ENCODE measurements around the gene SGSM2. TPM values are rescaled to one million over a fixed set of nuclear protein-coding genes. Genes with fewer than 3 reads are reported as not detected.
A peak's percentile ranks its signal among the peaks of the same experiment; 100 is the strongest.

Gene SGSM2
- total and polyA plus RNA-seq, 12 donors, result 16.3 to 393 (median 52.9) TPM

GRCh38 chr17:2363851-2364762 lies 26.8 kb downstream of the SGSM2 start:
- H3K9me3 ChIP-seq (replicated peaks in 1 of 3), result no peaks in the 10 kb centered on the region
- H3K27ac ChIP-seq, result no peak overlapping the region
- 75 to 97% (median 81%) methylated on average over 3 to 26 of the region's 26 CpGs for WGBS, 4 donors
- H3K4me1 ChIP-seq (replicated peaks in 1 of 2), result peaks cover 0 to 6% of the 10 kb centered on the region in 2 donors
- H3K4me3 ChIP-seq, result no peak overlapping the region
- no peaks in the 10 kb centered on the region for H3K27me3 ChIP-seq
- TF ChIP-seq, protein P1, sequence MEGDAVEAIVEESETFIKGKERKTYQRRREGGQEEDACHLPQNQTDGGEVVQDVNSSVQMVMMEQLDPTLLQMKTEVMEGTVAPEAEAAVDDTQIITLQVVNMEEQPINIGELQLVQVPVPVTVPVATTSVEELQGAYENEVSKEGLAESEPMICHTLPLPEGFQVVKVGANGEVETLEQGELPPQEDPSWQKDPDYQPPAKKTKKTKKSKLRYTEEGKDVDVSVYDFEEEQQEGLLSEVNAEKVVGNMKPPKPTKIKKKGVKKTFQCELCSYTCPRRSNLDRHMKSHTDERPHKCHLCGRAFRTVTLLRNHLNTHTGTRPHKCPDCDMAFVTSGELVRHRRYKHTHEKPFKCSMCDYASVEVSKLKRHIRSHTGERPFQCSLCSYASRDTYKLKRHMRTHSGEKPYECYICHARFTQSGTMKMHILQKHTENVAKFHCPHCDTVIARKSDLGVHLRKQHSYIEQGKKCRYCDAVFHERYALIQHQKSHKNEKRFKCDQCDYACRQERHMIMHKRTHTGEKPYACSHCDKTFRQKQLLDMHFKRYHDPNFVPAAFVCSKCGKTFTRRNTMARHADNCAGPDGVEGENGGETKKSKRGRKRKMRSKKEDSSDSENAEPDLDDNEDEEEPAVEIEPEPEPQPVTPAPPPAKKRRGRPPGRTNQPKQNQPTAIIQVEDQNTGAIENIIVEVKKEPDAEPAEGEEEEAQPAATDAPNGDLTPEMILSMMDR (IDR thresholded peaks at IDR 0.05), result no peak
- no peak for TF ChIP-seq POLR2A (IDR thresholded peaks at IDR 0.05)
- H3K36me3 ChIP-seq (replicated peaks in 1 of 2), result peaks cover 0 to 39% of the 10 kb centered on the region in 2 donors
- no peak for DNase-seq
- intact Hi-C loops (cut with DNase I), result no loop called here

DNA sequence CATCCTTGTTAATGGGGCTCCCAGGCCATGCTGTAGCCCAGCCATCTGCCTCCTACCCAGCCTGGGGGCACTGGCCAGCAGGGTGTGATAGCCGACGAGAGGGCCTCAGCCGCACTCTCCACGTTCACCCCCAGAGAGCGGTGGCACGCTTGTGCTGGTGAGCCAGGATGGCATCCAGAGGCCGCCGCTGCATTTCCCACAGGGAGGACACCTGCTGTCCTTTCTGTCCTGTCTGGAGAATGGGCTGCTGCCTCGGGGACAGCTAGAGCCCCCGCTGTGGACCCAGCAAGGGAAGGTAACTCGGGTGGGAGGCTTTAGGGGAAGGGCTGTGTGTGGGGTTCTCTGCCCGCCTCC lies 27.4 kb downstream of the SGSM2 start:
- Histone ChIP-seq H3K36me3 (replicated peaks in 1 of 2) (peaks cover 0 to 39% of the 10 kb centered on the region in 2 donors), H3K27me3 (no peaks in the 10 kb centered on the region), H3K27ac (no peak overlapping the region), H3K9me3 (replicated peaks in 1 of 3) (no peaks in the 10 kb centered on the region), H3K4me1 (replicated peaks in 1 of 2) (peaks cover 0 to under 1% of the 10 kb centered on the region in 2 donors), H3K4me3 (no peak overlapping the region)
- no peak for DNase-seq
- intact Hi-C loops (cut with DNase I), result no loop called here
- WGBS, 4 donors, result 87 to 97% (median 88%) methylated on average over 11 to 12 of the region's 12 CpGs
- TF ChIP-seq, protein P1 (IDR thresholded peaks at IDR 0.05), result no peak
- no peak for TF ChIP-seq POLR2A (IDR thresholded peaks at IDR 0.05)

DNA sequence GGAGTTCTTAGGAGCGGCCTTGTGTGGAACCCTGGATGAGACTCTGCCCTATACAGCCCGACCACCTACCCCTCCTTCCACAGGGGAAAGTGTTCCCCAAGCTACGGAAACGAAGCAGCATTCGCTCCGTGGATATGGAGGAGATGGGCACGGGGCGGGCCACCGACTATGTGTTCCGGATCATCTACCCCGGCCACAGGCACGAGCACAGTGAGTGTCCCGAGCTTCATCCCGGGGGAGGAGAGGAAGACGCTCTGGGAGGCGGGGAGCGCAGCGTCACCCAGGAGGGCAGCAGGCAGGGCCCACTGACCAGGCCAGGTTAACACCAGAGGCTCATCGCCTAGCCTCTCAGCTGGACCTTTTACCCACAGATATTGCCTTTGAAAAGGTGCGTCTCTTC lies 27.8 kb downstream of the SGSM2 start:
- Histone ChIP-seq H3K9me3 (replicated peaks in 1 of 3) (no peaks in the 10 kb centered on the region), H3K4me3 (no peak overlapping the region), H3K27me3 (no peaks in the 10 kb centered on the region), H3K4me1 (replicated peaks in 1 of 2) (no peaks in the 10 kb centered on the region), H3K36me3 (replicated peaks in 1 of 2) (peaks cover 0 to 39% of the 10 kb centered on the region in 2 donors), H3K27ac (no peak overlapping the region)
- TF ChIP-seq, protein P1 (IDR thresholded peaks at IDR 0.05), result no peak
- no peak for TF ChIP-seq POLR2A (IDR thresholded peaks at IDR 0.05)
- WGBS, 4 donors, result 94 to 95% (median 94%) methylated on average over 19 to 20 of the region's 20 CpGs
- DNase-seq, result no peak
- intact Hi-C loops (cut with DNase I), result no loop called here

GRCh38 chr17:2366747-2367494 lies 29.6 kb downstream of the SGSM2 start:
- DNase-seq, result no peak
- no peak overlapping the region for H3K27ac ChIP-seq
- no peaks in the 10 kb centered on the region for H3K9me3 ChIP-seq (replicated peaks in 1 of 3)
- TF ChIP-seq, protein P1 (IDR thresholded peaks at IDR 0.05), result peak in 1 of 6 experiments; percentile 3
- no peak for TF ChIP-seq POLR2A (IDR thresholded peaks at IDR 0.05)
- peaks cover 0 to 37% of the 10 kb centered on the region in 2 donors for H3K36me3 ChIP-seq (replicated peaks in 1 of 2)
- 85 to 91% (median 87%) methylated on average over 24 to 26 of the region's 26 CpGs for WGBS, 4 donors
- H3K4me3 ChIP-seq, result no peak overlapping the region
- H3K27me3 ChIP-seq, result no peaks in the 10 kb centered on the region
- no peaks in the 10 kb centered on the region for H3K4me1 ChIP-seq (replicated peaks in 1 of 2)
- intact Hi-C loops (cut with DNase I), result no loop called here

All from adrenal gland (tissue), 12 donors.